SK-N-SH (cell line): ENCODE results near the gene AP2A2. TPM values are rescaled to one million over a fixed set of nuclear protein-coding genes. Genes with fewer than 3 reads are reported as not detected.

ENCODE experiments used
- CTCF ChIA-PET: fragments of 300-600, 350-600 bp; formaldehyde crosslinking; extraction: SDS; loops from one replicate; lab custom pipeline; 2021; lab: Yijun Ruan, JAX
- POLR2A ChIA-PET: fragments of 350-600 bp; sonication (Branson Sonifier 250); formaldehyde crosslinking; extraction: SDS; loops from one replicate; lab custom pipeline; 2020; ENCODE audit warnings: antibody characterized with exemption, inconsistent platforms; lab: Yijun Ruan, JAX
- DNase-seq: peaks from one replicate; pipeline ENCODE4 v3.0.0; 2012
- H2AFZ ChIP-seq: fragments of 200-600 bp; sonication (generic); 2 replicates; pipeline ENCODE4 v1.8.1; 2016; ENCODE audit warnings: antibody characterized with exemption, mild to moderate bottlenecking, low read depth
- H3F3A ChIP-seq: fragments of 200-600 bp; sonication (generic); replicated peaks from 2 replicates; pipeline ENCODE3; 2016; ENCODE audit warnings: antibody characterized with exemption, mild to moderate bottlenecking; ENCODE audit not compliant: insufficient read depth
- H3K27ac ChIP-seq, 2 experiments: fragments of 200-500 bp in 1 of 2; fragments of 200-600 bp in 1 of 2; sonication (Bioruptor generic) in 1 of 2; sonication (generic), shearing (Covaris generic) in 1 of 2; 2 replicates each; pipeline versions ENCODE4 v1.5.1 to v1.6.1; 2014 to 2016; ENCODE audit warnings: low read depth in 2 of 2, inconsistent platforms in 1 of 2, low read length in 1 of 2, mild to moderate bottlenecking in 1 of 2, mixed read lengths in 1 of 2
- H3K27me3 ChIP-seq: fragments of 200-600 bp; sonication (generic), shearing (Covaris generic); 2 replicates; pipeline ENCODE4 v1.6.1; 2016; ENCODE audit warnings: mixed run types; ENCODE audit not compliant: insufficient read depth
- H3K36me3 ChIP-seq, 2 experiments: fragments of 200-500 bp in 1 of 2; fragments of 200-600 bp in 1 of 2; sonication (Bioruptor generic) in 1 of 2; sonication (generic) in 1 of 2; replicated peaks in 1 of 2; 2 replicates each; pipeline versions ENCODE3 to v1.5.1; 2014 to 2016; ENCODE audit warnings: low read length in 1 of 2, mild to moderate bottlenecking in 1 of 2; ENCODE audit not compliant: insufficient read depth in 2 of 2, control insufficient read depth in 1 of 2
- H3K4me1 ChIP-seq, 2 experiments: fragments of 200-500 bp in 1 of 2; fragments of 200-600 bp in 1 of 2; sonication (Bioruptor generic) in 1 of 2; sonication (generic), shearing (Covaris generic) in 1 of 2; 2 replicates each; pipeline versions ENCODE4 v1.5.1 to v1.6.1; 2014 to 2016; ENCODE audit warnings: low read depth in 1 of 2, low read length in 1 of 2, mixed run types in 1 of 2; ENCODE audit not compliant: insufficient read depth in 2 of 2, control insufficient read depth in 1 of 2
- H3K4me2 ChIP-seq: fragments of 200-600 bp; sonication (generic), shearing (Covaris generic); 2 replicates; pipeline ENCODE4 v1.6.1; 2017; ENCODE audit warnings: mixed run types
- H3K4me3 ChIP-seq, 2 experiments: fragments of 200-500 bp in 1 of 2; fragments of 200-600 bp in 1 of 2; sonication (Bioruptor generic) in 1 of 2; sonication (generic), shearing (Covaris generic) in 1 of 2; 2 replicates each; pipeline versions ENCODE4 v1.5.1 to v1.8.1; 2014 to 2016; ENCODE audit warnings: low read depth in 2 of 2, inconsistent platforms in 1 of 2, low read length in 1 of 2, mild to moderate bottlenecking in 1 of 2, mixed read lengths in 1 of 2, moderate library complexity in 1 of 2
- H3K79me2 ChIP-seq: fragments of 200-600 bp; sonication (generic); 2 replicates; pipeline ENCODE4 v1.8.1; 2017; ENCODE audit warnings: mild to moderate bottlenecking; ENCODE audit not compliant: insufficient read depth
- H3K9ac ChIP-seq: fragments of 200-600 bp; sonication (generic); 2 replicates; pipeline ENCODE4 v1.6.1; 2017; ENCODE audit warnings: mixed run types
- H3K9me2 ChIP-seq: fragments of 200-600 bp; sonication (generic); 2 replicates; pipeline ENCODE4 v1.6.1; 2017; ENCODE audit warnings: mixed run types
- H3K9me3 ChIP-seq: fragments of 200-600 bp; sonication (generic); 2 replicates; pipeline ENCODE4 v1.6.1; 2017; ENCODE audit warnings: mixed run types, mild to moderate bottlenecking, moderate library complexity
- H4K20me1 ChIP-seq: fragments of 200-600 bp; sonication (generic); 2 replicates; pipeline ENCODE4 v1.6.1; 2017; ENCODE audit warnings: mild to moderate bottlenecking, mixed run types; ENCODE audit not compliant: insufficient read depth
- ELF1 ChIP-seq: IDR thresholded peaks from 2 replicates; pipeline ENCODE4 v1.4.0; 2012
- EZH2phosphoT487 ChIP-seq: fragments of 200-600 bp; sonication (generic); IDR thresholded peaks from 2 replicates; pipeline ENCODE4 v1.6.1; 2017; ENCODE audit warnings: low read depth, mixed run types, mild to moderate bottlenecking, antibody characterized with exemption, moderate library complexity, borderline replicate concordance
- GABPA ChIP-seq: IDR thresholded peaks from 2 replicates; pipeline ENCODE4 v1.4.0; 2012; ENCODE audit warnings: low read depth, mild to moderate bottlenecking
- GATA2 ChIP-seq: sonication (generic); formaldehyde crosslinking; IDR thresholded peaks from 2 replicates; pipeline ENCODE4 v1.5.0; 2020; ENCODE audit warnings: mild to moderate bottlenecking, missing genetic modification reagents
- JUND ChIP-seq: IDR thresholded peaks from 2 replicates; pipeline ENCODE4 v1.4.0; 2012
- MEF2A ChIP-seq: IDR thresholded peaks from 2 replicates; pipeline ENCODE4 v1.4.0; 2012; ENCODE audit warnings: low read depth, borderline replicate concordance
- NRF1 ChIP-seq: IDR thresholded peaks from 2 replicates; pipeline ENCODE4 v1.6.1; 2012; ENCODE audit warnings: low read depth, mild to moderate bottlenecking, low read length
- POLR2AphosphoS5 ChIP-seq: IDR thresholded peaks from 2 replicates; pipeline ENCODE4 v1.6.1; 2012; ENCODE audit warnings: low read depth, low read length
- RAD21 ChIP-seq: IDR thresholded peaks from 2 replicates; pipeline ENCODE4 v1.6.1; 2012; ENCODE audit warnings: mild to moderate bottlenecking, low read length
- RCOR1 ChIP-seq: fragments of 150-350 bp; IDR thresholded peaks from 2 replicates; pipeline ENCODE4 v1.6.1; 2017; ENCODE audit warnings: antibody characterized with exemption, low read length
- RFX5 ChIP-seq: IDR thresholded peaks from 2 replicates; pipeline ENCODE4 v1.6.1; 2012; ENCODE audit warnings: mild to moderate bottlenecking, improper control_type of control experiment, low read length
- SMC3 ChIP-seq: IDR thresholded peaks from 2 replicates; pipeline ENCODE4 v1.6.1; 2012; ENCODE audit warnings: low read depth, low read length, improper control_type of control experiment
- TAF1 ChIP-seq: IDR thresholded peaks from 2 replicates; pipeline ENCODE4 v1.6.1; 2012; ENCODE audit warnings: low read depth, mild to moderate bottlenecking, low read length, moderate library complexity, borderline replicate concordance
- TEAD4 ChIP-seq: IDR thresholded peaks from 2 replicates; pipeline ENCODE4 v1.4.0; 2012; ENCODE audit warnings: mild to moderate bottlenecking, borderline replicate concordance; ENCODE audit not compliant: insufficient read depth
- YY1 ChIP-seq: IDR thresholded peaks from 2 replicates; pipeline ENCODE4 v1.4.0; 2012; ENCODE audit warnings: low read depth, mild to moderate bottlenecking
- WGBS: methylation state at CpG from one replicate; pipeline ENCODE4 v1.1.6; 2017; ENCODE audit warnings: low lambda C conversion rate; 5-methylcytosine and 5-hydroxymethylcytosine counted together
- polyA plus RNA-seq, 3 experiments: library from polyadenylated mRNA; depleted of rRNA; stranded (reverse); fragments of >200 nt; gene quantifications; 2 replicates each; pipeline ENCODE4 v1.2.3, GENCODE V29; 2012
- TF ChIP-seq, protein P1 (sequence below): fragments of 200-600 bp; sonication (generic); IDR thresholded peaks from 2 replicates; pipeline ENCODE4 v1.6.1; 2017; ENCODE audit warnings: antibody characterized with exemption, mild to moderate bottlenecking, moderate library complexity
- TF ChIP-seq, protein P2 (sequence below): IDR thresholded peaks from 2 replicates; pipeline ENCODE4; 2012
- TF ChIP-seq, protein P3 (sequence below): fragments of 150-350 bp; IDR thresholded peaks from 2 replicates; pipeline ENCODE4 v1.6.1; 2017; ENCODE audit warnings: antibody characterized with exemption, low read length, low read depth, borderline replicate concordance
- TF ChIP-seq, protein P4 (sequence below): IDR thresholded peaks from 2 replicates; pipeline ENCODE4 v1.4.0; 2012; ENCODE audit warnings: low read depth
- TF ChIP-seq, protein P5 (sequence below): IDR thresholded peaks from 2 replicates; pipeline ENCODE4 v1.4.0; 2012; ENCODE audit warnings: low read depth, borderline replicate concordance

AP2A2 gene
- polyA plus RNA-seq, 1 of the 3 experiments (the other 2 are of a cell fraction) = 42.7 TPM

DNA sequence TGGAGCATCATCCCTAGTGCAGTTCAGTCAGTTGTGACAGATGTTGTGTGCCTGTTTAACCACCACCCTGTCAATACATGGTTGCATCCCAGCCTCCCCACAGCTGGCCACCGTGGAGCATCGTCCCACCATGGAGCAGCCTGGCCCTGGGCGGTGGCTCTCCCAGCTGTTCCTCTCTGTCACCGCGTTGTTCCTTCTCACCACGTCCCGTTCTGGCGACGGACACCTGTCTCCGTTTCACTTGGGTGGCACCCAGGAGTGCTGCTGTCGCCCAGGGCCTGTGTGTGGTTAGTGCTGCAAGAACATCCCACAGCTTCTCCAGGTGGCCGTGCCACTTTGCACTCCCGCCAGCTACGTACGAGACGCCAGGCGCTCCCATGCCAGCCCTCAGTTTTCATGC lies 84.3 kb downstream of the AP2A2 start:
- Histone ChIP-seq H3K27me3 (no peaks in the 10 kb centered on the region), H3K9me2 (no peaks in the 10 kb centered on the region), H3K79me2 (no peaks in the 10 kb centered on the region), H4K20me1 (no peaks in the 10 kb centered on the region), H3K9me3 (no peaks in the 10 kb centered on the region), H3K36me3 (peaks cover 5 to 57% of the 10 kb centered on the region in 2 experiments), H3K4me1 (no peaks in the 10 kb centered on the region), H3F3A (no peaks in the 10 kb centered on the region), H3K4me2 (no peak overlapping the region), H2AFZ (no peak overlapping the region), H3K4me3 (no peak overlapping the region), H3K9ac (no peak overlapping the region), H3K27ac (no peak overlapping the region)
- WGBS = 95% methylated on average over 11 of the region's 17 CpGs
- CTCF ChIA-PET = no interaction called here
- no peak for TF ChIP-seq JUND
- TF ChIP-seq, protein P1, sequence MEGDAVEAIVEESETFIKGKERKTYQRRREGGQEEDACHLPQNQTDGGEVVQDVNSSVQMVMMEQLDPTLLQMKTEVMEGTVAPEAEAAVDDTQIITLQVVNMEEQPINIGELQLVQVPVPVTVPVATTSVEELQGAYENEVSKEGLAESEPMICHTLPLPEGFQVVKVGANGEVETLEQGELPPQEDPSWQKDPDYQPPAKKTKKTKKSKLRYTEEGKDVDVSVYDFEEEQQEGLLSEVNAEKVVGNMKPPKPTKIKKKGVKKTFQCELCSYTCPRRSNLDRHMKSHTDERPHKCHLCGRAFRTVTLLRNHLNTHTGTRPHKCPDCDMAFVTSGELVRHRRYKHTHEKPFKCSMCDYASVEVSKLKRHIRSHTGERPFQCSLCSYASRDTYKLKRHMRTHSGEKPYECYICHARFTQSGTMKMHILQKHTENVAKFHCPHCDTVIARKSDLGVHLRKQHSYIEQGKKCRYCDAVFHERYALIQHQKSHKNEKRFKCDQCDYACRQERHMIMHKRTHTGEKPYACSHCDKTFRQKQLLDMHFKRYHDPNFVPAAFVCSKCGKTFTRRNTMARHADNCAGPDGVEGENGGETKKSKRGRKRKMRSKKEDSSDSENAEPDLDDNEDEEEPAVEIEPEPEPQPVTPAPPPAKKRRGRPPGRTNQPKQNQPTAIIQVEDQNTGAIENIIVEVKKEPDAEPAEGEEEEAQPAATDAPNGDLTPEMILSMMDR = no peak
- TF ChIP-seq TEAD4 = no peak
- TF ChIP-seq EZH2phosphoT487 = no peak
- TF ChIP-seq NRF1 = no peak
- TF ChIP-seq, protein P2, sequence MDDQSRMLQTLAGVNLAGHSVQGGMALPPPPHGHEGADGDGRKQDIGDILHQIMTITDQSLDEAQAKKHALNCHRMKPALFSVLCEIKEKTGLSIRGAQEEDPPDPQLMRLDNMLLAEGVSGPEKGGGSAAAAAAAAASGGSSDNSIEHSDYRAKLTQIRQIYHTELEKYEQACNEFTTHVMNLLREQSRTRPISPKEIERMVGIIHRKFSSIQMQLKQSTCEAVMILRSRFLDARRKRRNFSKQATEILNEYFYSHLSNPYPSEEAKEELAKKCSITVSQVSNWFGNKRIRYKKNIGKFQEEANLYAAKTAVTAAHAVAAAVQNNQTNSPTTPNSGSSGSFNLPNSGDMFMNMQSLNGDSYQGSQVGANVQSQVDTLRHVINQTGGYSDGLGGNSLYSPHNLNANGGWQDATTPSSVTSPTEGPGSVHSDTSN = no peak
- no peak for TF ChIP-seq TAF1
- TF ChIP-seq, protein P3, sequence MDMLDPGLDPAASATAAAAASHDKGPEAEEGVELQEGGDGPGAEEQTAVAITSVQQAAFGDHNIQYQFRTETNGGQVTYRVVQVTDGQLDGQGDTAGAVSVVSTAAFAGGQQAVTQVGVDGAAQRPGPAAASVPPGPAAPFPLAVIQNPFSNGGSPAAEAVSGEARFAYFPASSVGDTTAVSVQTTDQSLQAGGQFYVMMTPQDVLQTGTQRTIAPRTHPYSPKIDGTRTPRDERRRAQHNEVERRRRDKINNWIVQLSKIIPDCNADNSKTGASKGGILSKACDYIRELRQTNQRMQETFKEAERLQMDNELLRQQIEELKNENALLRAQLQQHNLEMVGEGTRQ = no peak
- TF ChIP-seq RFX5 = no peak
- TF ChIP-seq, protein P4, sequence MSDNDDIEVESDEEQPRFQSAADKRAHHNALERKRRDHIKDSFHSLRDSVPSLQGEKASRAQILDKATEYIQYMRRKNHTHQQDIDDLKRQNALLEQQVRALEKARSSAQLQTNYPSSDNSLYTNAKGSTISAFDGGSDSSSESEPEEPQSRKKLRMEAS = no peak
- POLR2A ChIA-PET = no interaction called here
- no peak for DNase-seq

DNA sequence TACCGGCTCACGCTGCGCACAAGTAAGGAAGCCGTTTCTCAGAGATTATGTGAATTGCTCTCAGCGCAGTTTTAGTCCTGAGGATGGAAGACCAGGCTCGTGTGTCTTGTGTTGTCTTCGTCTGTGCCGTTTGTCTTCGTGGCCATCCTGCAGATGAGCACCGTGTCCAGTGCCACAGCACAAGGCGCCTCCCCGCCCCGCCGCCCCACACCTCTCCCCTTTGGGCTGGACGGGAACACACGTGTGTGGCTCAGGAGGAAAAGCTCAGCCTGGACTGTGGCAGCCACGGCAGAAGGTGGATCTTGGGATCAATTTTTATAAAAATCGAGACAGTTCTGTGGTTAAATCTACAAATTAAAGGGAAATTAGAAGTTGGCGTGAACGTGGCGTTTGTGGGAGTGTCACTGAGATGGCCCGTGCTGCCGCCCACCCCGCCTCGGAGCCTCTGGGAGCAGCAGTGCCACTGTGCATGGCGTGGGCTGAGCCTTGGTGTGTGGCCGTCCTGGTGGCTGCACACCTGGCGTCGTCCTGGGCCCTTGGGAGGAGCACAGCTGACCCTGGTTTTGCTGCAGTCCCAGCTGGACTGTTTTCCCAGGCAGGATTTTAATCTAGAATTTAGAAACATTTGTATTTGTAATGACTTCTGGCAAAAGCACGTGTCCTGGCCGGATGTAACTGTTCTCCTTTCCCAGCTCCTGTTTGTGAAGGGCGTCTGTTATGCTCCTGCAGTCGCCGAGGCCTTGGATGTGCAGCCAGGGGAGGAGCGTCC lies 85.1 kb downstream of the AP2A2 start:
- H3K9ac ChIP-seq = no peak overlapping the region
- H3K79me2 ChIP-seq = no peaks in the 10 kb centered on the region
- no peak overlapping the region for H3K27ac ChIP-seq
- no peaks in the 10 kb centered on the region for H4K20me1 ChIP-seq
- H3K4me1 ChIP-seq = no peaks in the 10 kb centered on the region
- H3F3A ChIP-seq = no peaks in the 10 kb centered on the region
- POLR2A ChIA-PET = no interaction called here
- H3K4me3 ChIP-seq = no peak overlapping the region
- WGBS = 90% methylated on average over 34 of the region's 35 CpGs
- H3K36me3 ChIP-seq = peaks cover 5 to 55% of the 10 kb centered on the region in 2 experiments
- no peak overlapping the region for H3K4me2 ChIP-seq
- H2AFZ ChIP-seq = no peak overlapping the region
- no peaks in the 10 kb centered on the region for H3K27me3 ChIP-seq
- no peak for DNase-seq
- H3K9me3 ChIP-seq = no peaks in the 10 kb centered on the region
- H3K9me2 ChIP-seq = no peaks in the 10 kb centered on the region
- CTCF ChIA-PET = no interaction called here
- no peak for TF ChIP-seq GABPA
- no peak for TF ChIP-seq ELF1
- no peak for TF ChIP-seq SMC3
- TF ChIP-seq RAD21 = no peak
- TF ChIP-seq YY1 = no peak
- no peak for TF ChIP-seq RFX5
- TF ChIP-seq MEF2A = no peak
- no peak for TF ChIP-seq POLR2AphosphoS5
- TF ChIP-seq, protein P3 = no peak
- TF ChIP-seq, protein P5, sequence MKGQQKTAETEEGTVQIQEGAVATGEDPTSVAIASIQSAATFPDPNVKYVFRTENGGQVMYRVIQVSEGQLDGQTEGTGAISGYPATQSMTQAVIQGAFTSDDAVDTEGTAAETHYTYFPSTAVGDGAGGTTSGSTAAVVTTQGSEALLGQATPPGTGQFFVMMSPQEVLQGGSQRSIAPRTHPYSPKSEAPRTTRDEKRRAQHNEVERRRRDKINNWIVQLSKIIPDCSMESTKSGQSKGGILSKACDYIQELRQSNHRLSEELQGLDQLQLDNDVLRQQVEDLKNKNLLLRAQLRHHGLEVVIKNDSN = no peak
- no peak for TF ChIP-seq GATA2 (CRISPR knock-in tag)
- no peak for TF ChIP-seq RCOR1
- TF ChIP-seq, all 33 proteins: peak for 0
